ENCODE results near the gene BRSK1. TPM values are rescaled to one million over a fixed set of nuclear protein-coding genes. Genes with fewer than 3 reads are reported as not detected.

BRSK1 gene
- total and polyA plus RNA-seq, 2 of the 8 experiments (the other 6 are each of a cell fraction or from before 2014, with no cell fraction given), result 27.6 to 32.7 TPM

GRCh38 chr19:55238030-55238429 is 45.8 kb upstream of the BRSK1 start:
- H2AK5ac ChIP-seq (ENCODE audit: low read depth, low read length), result no peak overlapping the region
- H2AFZ ChIP-seq (ENCODE audit: low read length), result no peak overlapping the region
- no peaks in the 10 kb centered on the region for H3K79me2 ChIP-seq (ENCODE audit: control insufficient read depth in 1 of 2, insufficient read depth in 2 of 2, low read length in 2 of 2)
- peaks cover 0 to 14% of the 10 kb centered on the region in 2 experiments for H4K20me1 ChIP-seq (replicated peaks in 1 of 2; ENCODE audit: control insufficient read depth in 1 of 2, insufficient read depth in 2 of 2, low read length in 2 of 2)
- no peak overlapping the region for H3K9ac ChIP-seq (replicated peaks in 1 of 4; ENCODE audit: extremely low read depth in 1 of 4, low read depth in 3 of 4, low read length in 3 of 4)
- H2BK20ac ChIP-seq (ENCODE audit: low read length), result no peak overlapping the region
- H2BK15ac ChIP-seq (ENCODE audit: low read length), result no peak overlapping the region
- CTCF ChIA-PET (ENCODE audit: partially characterized antibody), result interaction anchor here (1.0 to 1.3 kb wide), 2 partner anchors 64 to 72 kb away, joined by 4 to 5 read pairs; partner anchors contain the start of gene DNAAF3
- H3K4me2 ChIP-seq (ENCODE audit: insufficient read depth in 1 of 2, low read depth in 2 of 2, low read length in 2 of 2), result no peak overlapping the region
- H4K91ac ChIP-seq (replicated peaks; ENCODE audit: insufficient read length, low read length), result no peak overlapping the region
- no peak overlapping the region for H4K5ac ChIP-seq (ENCODE audit: insufficient read length, low read depth, low read length)
- no peak overlapping the region for H2BK120ac ChIP-seq (replicated peaks; ENCODE audit: low read depth, low read length)
- FAIRE-seq (no peak), DNase-seq (ENCODE audit: low read depth in 1 of 2, low spot score in 2 of 2) (no peak)
- peaks cover 15 to 60% (median 49%) of the 10 kb centered on the region in 4 experiments for H3K36me3 ChIP-seq (ENCODE audit: control insufficient read depth in 2 of 4, insufficient read depth in 4 of 4, low read length in 3 of 4)
- H4K8ac ChIP-seq (ENCODE audit: extremely low read depth, insufficient read depth, low read length), result no peak overlapping the region
- no peak overlapping the region for H3K27ac ChIP-seq (ENCODE audit: low read depth, low read length)
- no peaks in the 10 kb centered on the region; the same call in 1 of the 2 replicates for H3K79me1 ChIP-seq (ENCODE audit: low read depth, low read length)
- no peak overlapping the region for H2BK12ac ChIP-seq (ENCODE audit: low read depth, low read length)
- 91% methylated on average over 6 of the region's 8 CpGs; no CpG with 5 or more reads in 1 of the 2 experiments for WGBS, 2 experiments (ENCODE audit: extremely low coverage in 1 of 2, insufficient coverage in 1 of 2, insufficient read length in 1 of 2, insufficient replicate concordance in 2 of 2, low coverage in 1 of 2, low lambda C conversion rate in 2 of 2, missing lambda C conversion rate in 1 of 2)
- H3K4me3 ChIP-seq (ENCODE audit: extremely low read depth in 1 of 4, insufficient read depth in 2 of 4, low read depth in 3 of 4, low read length in 4 of 4), result no peak overlapping the region
- H2BK5ac ChIP-seq (ENCODE audit: low read depth, low read length), result no peak overlapping the region
- H3K27me3 ChIP-seq (replicated peaks in 1 of 4; ENCODE audit: control insufficient read depth in 3 of 4, extremely low read depth in 1 of 4, insufficient read depth in 3 of 4, low read length in 3 of 4), result no peaks in the 10 kb centered on the region
- H3K14ac ChIP-seq (ENCODE audit: insufficient read length), result no peak overlapping the region
- H3K18ac ChIP-seq (ENCODE audit: extremely low read depth, low read length), result no peak overlapping the region
- H3K9me3 ChIP-seq (ENCODE audit: insufficient read depth in 2 of 2, low read depth in 1 of 2, low read length in 1 of 2), result no peaks in the 10 kb centered on the region
- POLR2A ChIA-PET (ENCODE audit: partially characterized antibody), result interaction anchor here (1.2 kb wide), 1 partner anchor 16 kb away, joined by 3 read pairs; no protein-coding TSS in a partner anchor
- no peak overlapping the region for H3K23ac ChIP-seq (ENCODE audit: insufficient read length)
- H3K4me1 ChIP-seq (replicated peaks in 1 of 4; ENCODE audit: control insufficient read depth in 3 of 4, insufficient read depth in 4 of 4, low read length in 3 of 4), result no peaks in the 10 kb centered on the region
- H3K56ac ChIP-seq (replicated peaks; ENCODE audit: insufficient read length, low read depth, low read length), result no peak overlapping the region
- no peak overlapping the region for H3K4ac ChIP-seq (replicated peaks; ENCODE audit: insufficient read length, low read depth, low read length)
- no peaks in the 10 kb centered on the region for H3K23me2 ChIP-seq (ENCODE audit: low read depth, low read length)
- TF ChIP-seq KDM1A (IDR thresholded peaks at IDR 0.05; ENCODE audit: borderline replicate concordance, low read length) (no peak), MAFK (IDR thresholded peaks at IDR 0.05; ENCODE audit: low read depth, low read length) (no peak), CTCF (IDR thresholded peaks at IDR 0.05; ENCODE audit: control extremely low read depth in 1 of 3, insufficient read depth in 1 of 3, low read depth in 1 of 3, low read length in 3 of 3) (no peak), FOSL1 (IDR thresholded peaks at IDR 0.05; ENCODE audit: insufficient read depth, low read depth, low read length) (no peak), E2F6 (IDR thresholded peaks at IDR 0.05) (no peak), EZH2 (IDR thresholded peaks at IDR 0.05; ENCODE audit: low read depth, low read length, severe bottlenecking) (no peak)
